Putamen (tissue), 1 donor: Measurements from ENCODE around the gene TADA2B.
"Not testable (repeated sequence)": the region's sequence is repeated elsewhere in the genome, so short reads cannot be mapped to it uniquely, and the experiment has no call there.

Source experiments
- DNase-seq: peaks from one replicate; pipeline ENCODE4 v3.0.0-alpha.2; 2016; ENCODE audit warnings: low spot score

Gene TADA2B

DNA sequence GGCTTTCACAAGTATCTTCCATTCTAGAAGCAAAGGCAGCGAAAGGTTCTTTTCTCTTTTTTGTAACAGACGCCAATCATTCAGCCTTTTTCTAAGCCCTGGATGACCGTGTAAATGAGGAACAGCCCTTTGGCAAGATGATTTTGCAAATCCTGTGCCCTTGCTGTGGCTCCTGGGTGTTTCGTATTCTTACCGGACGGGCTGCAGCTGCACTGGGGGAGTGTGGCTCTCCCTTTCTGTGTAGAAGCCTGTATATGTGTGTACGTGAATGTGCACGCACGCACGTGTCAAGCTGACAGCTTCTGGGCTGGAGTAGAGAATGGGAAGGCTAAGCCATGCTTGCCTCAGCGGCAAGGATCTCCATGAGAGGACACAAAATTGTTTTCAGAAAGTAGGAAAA lies 16.5 kb downstream of the TADA2B start:
- no peak for DNase-seq

GRCh38 chr4:7060346-7061150 lies 17.4 kb downstream of the TADA2B start:
- DNase-seq: no peak

DNA sequence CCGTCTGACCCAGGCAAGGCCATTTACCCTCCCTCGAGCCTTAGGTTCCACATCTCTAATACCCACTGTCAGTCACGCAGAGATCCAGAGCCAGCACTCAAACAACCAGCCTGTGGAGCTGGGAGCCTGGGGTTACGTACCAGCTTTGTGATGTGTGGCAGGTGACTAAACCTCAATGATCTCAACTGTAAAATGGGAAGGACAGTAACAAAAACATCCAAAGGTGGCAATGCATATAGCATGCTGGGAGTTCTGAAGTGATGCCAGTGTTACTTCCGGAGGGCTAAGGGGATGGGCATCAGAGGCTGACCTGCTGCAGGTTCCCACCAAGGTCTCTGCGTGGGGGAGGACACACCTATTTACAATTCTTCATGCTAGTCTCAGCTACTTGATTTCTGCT lies 18.6 kb downstream of the TADA2B start:
- DNase-seq: no peak

DNA sequence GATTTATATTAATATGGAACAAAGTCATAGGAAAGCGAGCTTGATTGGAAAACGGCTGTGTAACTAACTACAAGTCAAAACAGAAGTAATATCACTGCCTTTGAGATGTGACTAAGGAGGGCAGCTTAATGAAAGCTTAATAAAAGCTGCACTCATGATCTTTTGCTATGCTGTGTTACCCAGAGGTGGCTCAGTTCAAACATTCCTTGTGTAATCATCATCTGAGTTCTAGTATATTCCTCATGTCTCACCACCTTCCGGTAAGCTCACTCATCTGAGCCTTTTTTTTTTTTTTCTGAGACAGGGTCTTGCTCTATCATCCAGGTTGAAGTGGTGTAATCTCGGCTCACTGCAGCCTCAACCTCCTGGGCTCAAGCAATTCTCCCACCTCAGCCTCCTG lies 19.6 kb downstream of the TADA2B start:
- DNase-seq: no peak

GRCh38 chr4:7063362-7063761 lies 20.2 kb downstream of the TADA2B start:
- no peak for DNase-seq

DNA sequence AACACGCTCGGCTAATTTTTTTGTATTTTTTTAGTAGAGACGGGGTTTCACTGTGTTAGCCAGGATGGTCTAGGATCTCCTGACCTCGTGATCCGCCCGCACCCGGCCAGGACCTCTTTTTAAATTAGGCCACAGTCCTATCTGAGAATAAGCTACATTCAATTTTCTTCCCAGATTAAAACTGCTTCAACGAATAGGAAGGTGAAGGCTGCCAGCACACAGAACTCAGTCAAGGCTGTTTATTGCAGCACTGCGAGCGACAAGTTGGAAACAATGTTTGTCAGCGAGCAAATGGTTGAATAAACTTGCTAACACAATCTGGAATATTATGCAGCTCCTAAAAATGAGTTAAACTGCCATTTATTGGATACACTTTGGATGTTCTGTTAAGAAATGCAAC lies 22.8 kb downstream of the TADA2B start:
- no peak for DNase-seq

GRCh38 chr4:7066493-7066892 lies 23.3 kb downstream of the TADA2B start:
- DNase-seq: no peak

GRCh38 chr4:7067126-7067451 lies 23.9 kb downstream of the TADA2B start:
- no peak for DNase-seq

- peak; percentile 100 for DNase-seq
Observed at GRCh38 chr4:7067452-7068278, 24.5 kb downstream of the TADA2B start, which contains the start of gene GRPEL1. Gene GRPEL1 (minus strand): TSS chr4:7068064. CDS start chr4:7068032, 32 bp downstream.

DNA sequence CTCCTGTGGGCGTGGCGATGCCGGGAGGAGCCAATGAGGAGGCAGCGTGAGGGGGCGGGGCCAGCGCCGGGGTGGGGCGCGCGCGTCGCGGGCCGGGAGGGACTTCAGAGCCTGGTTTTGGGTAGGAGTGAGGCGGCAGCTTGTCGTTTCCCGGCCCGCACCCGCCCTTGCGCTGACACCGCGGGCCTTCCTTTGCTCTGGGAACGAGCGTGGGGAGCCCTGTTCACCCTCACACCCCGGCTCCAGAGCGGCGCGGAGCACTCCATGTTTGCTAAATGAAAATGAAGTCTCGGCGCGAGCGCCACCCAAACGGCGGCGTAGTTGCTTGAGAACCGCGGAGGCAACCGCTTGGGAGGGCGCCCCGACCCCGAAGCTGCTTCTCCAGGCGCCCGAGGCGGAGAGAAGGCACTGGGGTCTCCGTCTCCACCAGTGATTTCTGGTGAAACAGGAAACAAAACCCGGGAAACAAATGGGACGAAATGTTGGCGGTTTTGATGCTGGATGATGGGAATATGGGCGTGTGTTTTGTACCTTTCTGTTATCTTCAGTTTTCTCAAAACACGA lies 25.2 kb downstream of the TADA2B start:
- DNase-seq: no peak

GRCh38 chr4:7068883-7069282 lies 25.7 kb downstream of the TADA2B start:
- no peak for DNase-seq

- peak; percentile 74 for DNase-seq
Observed at GRCh38 chr4:7070729-7071511, 27.7 kb downstream of the TADA2B start.

DNA sequence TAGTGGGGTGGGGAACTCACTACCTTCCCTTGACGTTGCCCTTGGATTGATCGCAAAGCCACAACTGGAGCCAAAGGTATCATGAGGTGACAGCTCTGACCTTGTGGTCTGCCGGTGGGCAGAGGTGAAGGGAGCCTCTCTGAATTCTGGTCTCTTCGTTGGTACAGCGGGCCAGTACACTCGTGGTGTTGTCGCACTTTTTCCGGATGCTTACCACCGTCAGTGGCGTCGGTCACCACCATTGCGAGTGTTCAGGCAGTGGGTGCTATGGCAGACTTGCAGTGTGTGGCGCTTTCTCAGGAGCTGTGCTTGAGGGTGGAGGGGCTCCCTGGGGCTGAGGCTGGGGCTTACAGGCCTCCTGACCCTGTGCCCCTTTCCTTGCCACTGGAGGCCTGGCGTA lies 29.9 kb downstream of the TADA2B start:
- no peak for DNase-seq

GRCh38 chr4:7073526-7074390 lies 30.6 kb downstream of the TADA2B start:
- DNase-seq: no peak

- DNase-seq: no peak
Observed at GRCh38 chr4:7074426-7074825, 31.3 kb downstream of the TADA2B start.

DNA sequence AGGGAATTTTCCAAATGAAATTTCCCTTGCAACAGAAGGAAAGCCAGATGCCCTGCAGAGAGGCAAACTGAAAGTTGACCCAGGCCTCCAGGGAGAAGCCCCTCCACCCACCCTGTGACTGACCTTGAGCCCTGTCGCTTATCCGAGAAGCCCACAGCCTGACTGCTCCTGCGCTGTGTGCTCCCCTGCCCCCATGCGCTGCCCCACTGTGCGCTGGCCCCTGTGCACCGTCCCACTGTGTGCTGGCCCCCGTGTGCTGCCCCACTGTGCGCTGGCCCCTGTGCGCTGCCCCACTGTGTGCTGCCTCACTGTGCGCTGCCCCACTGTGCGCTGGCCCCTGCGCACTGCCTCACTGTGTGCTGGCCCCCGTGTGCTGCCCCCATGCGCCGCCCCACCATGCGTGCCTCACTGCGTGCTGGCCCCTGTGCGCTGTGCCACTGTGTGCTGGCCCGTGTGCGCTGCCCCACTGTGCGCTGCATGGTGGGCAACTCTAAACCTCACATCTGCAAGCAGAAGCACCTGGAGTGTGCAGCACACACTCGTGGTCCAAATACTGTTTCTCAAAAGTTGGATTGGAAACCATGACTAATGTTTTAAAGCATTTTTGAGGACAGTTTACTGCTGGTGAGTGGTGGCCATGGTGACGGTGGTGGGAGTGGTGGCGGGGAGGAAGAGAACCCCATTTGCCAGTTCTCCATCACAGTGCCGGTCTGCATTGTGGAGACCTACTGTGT lies 33.0 kb downstream of the TADA2B start:
- DNase-seq: no peak

GRCh38 chr4:7076696-7077082 lies 33.5 kb downstream of the TADA2B start:
- DNase-seq: no peak

DNA sequence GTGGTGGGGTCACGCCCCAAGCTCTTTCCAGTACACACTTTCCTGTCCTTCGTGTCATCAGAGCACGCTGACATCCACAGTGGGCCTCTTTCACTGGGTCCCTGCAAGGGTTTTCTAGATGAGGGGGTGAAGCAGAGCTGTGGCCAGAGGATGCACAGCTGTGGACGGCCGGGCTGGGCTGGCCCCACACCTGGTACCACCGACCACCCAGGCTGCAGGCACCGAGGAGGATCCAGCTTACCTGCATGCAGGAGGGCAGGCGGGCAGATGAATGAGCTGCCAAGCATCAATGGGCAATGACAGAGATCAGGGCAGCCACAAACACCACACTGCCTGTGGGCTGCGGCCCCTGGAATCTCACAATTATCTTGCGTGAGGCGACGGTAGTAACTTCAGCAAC lies 34.2 kb downstream of the TADA2B start:
- no peak for DNase-seq

GRCh38 chr4:7078025-7078424 lies 34.9 kb downstream of the TADA2B start:
- DNase-seq: no peak

GRCh38 chr4:7079483-7079882 lies 36.3 kb downstream of the TADA2B start:
- DNase-seq: not testable (repeated sequence)

DNA sequence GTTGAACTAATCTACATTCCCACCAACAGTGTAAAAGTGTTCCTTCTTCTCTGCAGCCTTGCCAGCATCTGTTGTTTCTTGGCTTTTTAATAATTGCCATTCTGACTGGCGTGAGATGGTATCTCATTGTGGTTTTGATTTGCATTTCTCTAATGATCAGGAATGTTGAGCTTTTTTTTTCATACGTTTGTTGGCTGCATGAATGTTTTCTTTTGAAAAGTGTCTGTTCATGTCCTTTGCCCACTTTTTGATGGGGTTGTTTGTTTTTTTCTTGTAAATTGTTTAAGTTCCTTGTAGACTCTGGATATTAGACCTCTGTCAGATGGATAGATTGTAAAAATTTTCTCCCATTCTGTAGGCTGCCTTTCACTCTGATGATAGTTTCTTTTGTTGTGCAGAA lies 36.7 kb downstream of the TADA2B start:
- not testable (repeated sequence) for DNase-seq
